GM18907 (cell line): Measurements from ENCODE around the gene GNG13.
"Not testable (repeated sequence)": the region's sequence is repeated elsewhere in the genome, so short reads cannot be mapped to it uniquely, and the experiment has no call there.

Experiments
- ATAC-seq: cut with Tn5 transposase; IDR thresholded peaks from one replicate; pipeline ENCODE4 v1.9.1; 2021; ENCODE audit warnings: mild to moderate bottlenecking, moderate library complexity; ENCODE audit not compliant: unreplicated experiment

Gene GNG13

DNA sequence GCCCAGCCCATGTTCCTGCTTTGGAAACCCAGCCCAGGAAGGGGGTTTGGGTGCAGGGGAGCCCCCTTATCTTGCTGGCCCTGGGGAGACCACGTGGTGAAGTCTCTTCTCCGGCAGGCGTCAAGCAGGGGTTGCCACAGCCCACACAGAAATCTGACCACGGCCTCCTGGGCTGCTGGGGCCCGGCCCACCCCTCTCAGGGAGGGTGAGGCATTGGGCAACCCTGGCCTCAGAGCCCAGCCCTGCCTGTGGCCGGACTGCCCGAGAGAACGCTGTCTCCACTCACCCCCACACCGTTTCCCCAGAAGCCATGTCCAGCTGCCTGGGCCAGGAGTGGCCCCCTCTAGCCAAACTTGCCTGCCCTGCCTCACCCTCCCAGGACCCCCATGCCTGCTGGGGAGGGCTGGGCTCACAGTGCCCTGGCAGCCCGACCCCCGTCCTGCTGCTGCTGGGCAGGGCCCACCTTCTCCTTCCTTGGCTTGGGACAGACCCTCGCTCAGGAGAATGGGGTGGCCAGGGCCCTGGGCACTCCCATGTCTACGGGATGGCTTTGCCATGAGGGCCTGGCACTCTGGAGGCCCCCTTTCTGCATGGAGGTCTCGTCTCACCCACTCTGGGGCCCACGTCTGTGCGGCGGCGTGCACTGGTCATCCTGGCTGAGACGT is 19.1 kb downstream of the GNG13 start:
- ATAC-seq: no peak

DNA sequence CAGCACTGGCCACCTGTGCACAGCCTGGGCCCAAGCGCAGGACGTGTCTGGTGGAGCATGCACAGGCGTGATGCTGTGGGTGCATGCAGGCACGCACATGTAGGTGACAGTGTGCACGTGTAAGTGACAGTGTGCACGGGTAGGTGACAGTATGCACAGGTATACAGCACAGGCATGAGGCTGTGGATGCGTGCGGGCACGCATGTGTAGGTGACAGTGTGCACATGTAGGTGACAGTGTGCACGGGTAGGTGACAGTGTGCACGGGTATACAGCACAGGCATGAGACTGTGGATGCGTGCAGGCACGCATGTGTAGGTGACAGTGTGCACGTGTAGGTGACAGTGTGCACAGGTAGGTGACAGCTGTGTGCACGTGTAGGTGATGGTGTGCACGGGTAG is 20.2 kb downstream of the GNG13 start:
- no peak for ATAC-seq

DNA sequence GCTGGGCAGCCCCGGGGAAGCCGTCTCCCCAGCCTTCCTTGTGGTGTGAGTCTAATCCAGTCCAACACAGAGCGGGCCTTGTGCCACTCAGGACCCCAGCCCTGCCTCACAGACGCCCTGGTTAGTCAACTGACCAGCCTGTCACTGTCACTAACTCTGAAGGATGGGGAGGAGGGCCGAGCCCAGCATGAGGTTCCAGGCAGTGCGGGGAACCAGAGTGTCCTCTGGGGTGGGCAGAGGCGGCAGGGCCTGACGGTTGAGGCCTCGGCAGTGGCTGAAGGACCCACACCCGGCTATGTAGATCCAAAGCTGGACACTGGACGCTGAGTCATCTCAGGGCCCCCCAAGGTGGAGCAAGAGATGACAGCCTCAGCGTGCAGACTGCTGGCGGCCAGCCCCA is 21.0 kb downstream of the GNG13 start:
- ATAC-seq: no peak

DNA sequence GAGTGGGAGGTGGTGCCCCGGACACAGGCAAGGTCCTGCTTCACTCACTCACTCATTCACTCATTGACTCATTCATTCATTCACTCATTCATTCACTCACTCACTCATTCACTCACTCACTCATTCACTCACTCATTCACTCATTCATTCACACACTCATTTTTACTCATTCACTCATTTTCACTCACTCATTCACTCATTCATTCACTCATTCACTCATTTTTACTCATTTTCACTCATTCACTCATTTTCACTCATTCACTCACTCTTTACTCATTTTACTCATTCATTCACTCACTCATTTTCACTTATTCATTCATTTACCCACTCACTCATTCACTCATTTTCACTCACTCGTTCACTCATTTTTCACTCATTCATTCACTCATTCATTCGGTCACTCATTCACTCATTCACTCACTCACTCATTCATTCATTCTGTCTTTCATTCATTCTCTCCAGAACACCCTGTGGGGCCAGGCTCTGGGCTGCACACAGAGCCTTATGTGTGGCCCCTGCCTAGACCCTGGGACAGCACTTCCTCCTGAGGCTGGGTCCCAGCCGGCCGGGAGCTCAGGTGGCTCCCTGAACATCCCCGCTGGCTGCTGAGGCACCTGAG is 21.5 kb downstream of the GNG13 start:
- ATAC-seq: no peak

DNA sequence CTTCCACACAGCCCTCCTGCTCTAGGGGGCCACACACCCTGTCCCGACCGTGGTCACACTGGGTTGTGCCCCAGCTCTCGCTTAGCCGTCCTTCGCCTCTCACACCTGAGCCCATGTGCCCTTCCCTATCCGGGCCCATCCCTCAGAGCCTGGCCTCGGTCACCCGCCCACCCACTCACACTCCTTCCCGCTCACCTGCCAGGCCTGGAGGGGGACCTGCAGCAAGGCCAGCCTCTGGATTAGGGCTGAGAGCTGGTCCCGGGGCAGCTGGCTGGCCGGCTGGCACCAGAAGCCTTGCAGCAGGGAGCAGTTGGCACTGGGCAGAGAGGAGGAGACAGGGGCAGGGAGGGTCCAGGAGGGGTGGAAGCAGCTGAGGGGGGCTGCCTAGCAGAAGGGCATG is 22.1 kb downstream of the GNG13 start:
- ATAC-seq: no peak

DNA sequence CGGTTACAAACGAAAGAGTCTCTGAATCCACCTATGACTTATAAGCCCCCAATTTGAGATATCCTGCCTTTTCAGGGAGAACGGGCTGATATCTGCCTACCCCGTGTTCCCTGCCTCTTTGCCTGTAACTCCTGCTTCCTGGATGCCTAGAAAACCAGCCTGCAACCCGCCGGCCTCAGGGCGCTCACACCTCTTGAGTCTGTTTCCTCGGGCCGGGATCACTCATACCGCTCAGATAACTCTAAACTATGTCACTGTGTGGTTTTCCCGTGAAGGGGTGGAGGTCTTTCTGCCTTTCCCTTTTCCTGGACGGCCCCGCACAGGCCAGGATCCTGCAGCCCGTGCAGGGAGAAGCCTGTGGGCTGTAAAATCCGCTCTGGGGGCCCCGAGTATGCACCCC is 22.7 kb downstream of the GNG13 start:
- ATAC-seq: no peak

DNA sequence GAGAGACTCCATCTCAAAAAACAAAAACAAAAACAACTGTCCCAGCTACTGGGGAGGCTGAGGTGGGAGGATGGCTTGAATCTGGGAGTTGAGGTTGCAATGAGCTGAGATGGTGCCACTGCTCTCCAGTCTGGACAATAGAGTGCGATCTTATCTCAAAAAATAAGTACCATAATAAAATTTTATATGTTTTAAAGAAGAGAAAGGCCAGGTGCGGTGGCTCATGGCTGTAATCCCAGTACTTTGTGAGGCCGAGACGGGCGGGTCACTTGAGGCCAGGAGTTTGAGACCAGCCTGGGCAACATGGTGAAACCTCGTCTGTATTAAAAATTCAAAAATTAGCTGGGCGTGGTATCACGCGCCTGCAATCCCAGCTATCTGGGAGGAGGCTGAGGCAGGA is 23.7 kb downstream of the GNG13 start:
- ATAC-seq: no peak

DNA sequence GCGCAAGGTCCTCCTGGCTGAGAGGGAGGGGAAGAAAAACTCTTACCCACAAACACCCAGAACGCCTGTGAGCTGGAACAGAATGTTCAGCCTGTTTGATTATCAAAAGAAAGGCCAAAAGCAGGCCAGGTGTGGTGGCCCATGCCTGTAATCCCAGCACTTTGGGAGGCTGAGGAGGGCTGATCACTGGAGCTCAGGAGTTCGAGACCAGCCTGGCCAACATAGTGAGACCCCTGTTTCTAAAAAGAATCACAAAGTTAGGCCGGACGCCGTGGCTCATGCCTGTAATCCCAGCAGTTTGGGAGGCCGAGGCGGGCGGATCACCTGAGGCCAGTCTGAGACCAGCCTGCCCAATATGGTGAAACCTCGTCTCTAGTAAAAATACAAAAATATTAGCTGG is 24.2 kb downstream of the GNG13 start:
- ATAC-seq: not testable (repeated sequence)

DNA sequence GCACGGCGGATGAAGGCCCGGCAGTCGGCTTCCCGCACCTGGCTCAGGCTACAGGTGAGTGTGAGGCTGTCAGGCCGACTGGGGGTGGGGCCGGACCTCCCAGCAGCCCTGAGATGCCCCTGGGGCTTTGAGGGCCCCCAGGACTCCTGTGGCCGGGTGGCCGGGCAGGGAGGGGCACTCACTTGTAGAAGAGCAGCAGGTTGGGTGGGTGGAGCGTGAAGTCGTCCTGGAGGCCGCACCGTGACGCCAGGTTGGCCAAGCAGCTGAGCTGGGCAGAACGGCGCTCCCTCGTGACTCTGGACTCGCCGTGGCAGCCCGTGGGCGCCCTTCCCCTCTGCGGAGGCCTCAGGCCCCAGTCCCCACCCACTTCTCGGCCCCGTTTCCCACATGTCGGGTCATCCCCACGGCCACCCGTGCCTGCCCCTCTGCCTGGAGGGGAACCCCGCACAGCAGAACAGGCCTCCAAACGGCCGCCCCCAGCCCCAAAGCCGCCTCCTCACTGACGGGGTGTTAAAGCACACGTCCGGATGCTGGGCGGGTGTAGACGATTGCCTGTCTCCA is 25.2 kb downstream of the GNG13 start:
- no peak for ATAC-seq

DNA sequence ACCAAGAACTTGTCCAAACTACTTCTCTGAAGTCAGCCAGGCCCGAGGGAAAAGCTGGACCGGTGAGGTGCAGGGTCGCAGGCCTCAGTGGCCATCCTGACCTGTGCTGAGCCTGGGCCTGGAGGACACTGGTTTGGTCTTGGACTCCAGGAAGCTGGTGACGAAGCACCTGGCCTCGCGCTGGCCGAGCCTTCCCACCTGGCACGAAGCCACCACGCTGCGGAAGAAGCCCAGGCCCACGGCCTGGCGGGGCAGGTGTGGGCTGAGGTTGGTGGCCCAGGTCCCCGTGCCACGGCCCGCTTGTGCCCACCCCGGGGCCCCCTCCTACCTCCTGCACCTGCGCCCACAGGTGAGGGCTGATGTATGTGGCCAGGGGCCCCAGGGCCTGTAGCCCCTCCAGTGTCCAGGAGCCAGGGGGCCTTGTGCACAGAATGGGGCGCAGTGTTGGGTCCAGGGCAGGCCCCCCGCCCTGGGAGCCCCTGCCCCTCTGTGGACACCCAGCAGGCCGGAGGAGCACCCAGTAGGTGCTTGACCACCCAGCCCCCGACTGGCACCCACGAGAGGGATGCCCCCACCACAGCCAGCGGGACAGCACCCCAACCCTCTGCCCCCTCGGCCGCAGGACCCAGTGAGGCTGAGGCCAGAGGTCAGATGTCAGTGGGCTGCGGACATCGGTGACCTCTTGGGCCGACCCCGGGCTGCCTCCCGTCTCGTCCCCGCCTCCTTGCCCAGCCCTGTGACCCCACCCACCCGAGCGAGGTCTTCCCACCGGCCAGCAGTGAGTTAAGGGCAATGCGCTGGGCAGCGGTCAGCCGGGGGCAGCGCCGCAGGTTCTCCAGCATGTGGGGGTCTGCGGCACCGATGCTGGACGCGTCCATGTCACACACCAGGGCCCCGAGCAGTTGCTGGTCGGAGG is 26.2 kb downstream of the GNG13 start:
- no peak for ATAC-seq

DNA sequence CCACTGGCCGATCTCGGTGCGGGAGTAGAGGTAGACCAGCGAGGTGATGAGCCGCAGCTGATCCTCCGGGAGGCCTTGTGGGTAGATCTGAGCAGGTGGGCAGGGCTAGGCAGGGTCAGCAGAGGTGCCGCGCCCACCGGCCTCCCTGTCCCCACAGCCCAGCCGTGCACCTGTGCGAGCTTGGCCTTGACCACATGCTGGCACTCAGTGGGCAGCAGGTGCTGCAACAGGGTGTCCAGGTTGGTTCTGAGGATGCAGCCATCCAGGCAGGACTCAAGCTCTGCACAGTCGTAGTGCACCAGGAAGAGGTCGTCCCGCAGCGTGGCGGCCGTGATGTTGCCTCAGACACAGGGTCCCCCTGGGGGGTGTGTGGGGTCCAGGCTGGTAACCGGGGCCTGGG is 27.6 kb downstream of the GNG13 start:
- ATAC-seq: no peak

DNA sequence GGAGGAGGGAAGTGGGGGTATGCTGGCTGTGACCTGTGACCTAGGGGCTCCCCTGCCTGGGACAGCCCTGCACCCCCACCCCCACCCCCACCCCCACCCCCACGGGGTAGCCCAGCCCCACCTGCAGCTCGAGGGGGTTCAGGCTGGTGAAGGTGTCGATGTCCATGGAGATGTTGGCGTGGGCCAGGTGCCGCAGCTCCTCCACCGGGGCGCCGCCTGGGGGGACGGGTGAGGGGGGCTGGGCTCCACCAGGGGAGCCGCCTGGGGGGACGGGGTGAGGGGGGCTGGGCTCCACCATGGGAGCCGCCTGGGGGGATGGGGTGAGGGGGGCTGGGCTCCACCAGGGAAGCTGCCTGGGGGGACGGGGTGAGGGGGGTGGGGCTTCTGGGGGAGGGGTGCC is 30.1 kb downstream of the GNG13 start:
- no peak for ATAC-seq

DNA sequence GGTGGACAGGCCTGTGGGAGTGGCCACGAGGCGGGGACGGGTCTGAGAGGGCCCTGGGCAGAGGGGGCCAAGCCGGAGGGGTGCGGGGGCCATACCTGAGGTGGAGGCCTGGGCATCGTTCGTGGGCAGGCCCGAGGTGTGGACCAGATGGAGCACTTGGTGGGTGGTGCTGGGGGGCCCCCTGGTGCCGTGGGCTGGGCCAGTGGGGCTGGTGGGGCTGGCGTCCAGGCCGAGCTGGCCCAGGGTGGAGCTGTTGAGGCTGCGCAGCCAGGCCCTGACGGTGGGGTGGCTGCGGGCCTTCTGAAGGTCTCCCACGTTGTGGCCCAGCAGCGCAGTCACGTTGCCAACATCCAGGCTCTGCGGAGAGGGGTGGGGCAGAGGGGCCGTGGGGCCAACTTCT is 30.6 kb downstream of the GNG13 start:
- no peak for ATAC-seq

DNA sequence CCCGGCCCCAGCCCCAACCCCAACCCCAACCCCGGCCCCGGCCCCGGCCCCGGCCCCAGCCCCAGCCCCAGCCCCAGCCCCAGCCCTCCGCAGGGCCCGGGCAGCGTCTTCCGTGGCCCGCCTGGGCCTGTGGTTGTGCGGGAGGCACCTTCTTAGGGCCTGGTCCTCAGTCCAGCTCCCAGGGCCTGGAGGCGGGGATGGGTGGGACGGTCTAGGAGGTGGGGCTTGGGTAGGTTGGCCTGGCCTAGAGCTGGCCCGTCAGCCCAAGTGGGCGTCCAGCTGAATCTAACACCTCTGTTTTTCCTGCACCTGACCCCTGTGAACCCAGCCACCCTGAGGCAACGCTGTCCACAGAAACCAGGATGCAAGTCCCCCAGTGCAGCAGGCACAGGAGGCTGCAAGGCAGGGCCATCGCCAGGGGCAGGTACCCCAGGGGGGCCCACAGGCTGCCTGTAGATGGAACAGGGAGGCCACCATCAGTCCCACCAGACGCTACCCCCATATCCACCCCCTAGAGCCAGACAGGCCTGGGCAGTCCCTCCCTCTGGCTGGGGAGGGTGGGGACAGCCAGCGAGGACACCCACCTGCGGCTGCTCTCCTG is 31.2 kb downstream of the GNG13 start:
- ATAC-seq: no peak

DNA sequence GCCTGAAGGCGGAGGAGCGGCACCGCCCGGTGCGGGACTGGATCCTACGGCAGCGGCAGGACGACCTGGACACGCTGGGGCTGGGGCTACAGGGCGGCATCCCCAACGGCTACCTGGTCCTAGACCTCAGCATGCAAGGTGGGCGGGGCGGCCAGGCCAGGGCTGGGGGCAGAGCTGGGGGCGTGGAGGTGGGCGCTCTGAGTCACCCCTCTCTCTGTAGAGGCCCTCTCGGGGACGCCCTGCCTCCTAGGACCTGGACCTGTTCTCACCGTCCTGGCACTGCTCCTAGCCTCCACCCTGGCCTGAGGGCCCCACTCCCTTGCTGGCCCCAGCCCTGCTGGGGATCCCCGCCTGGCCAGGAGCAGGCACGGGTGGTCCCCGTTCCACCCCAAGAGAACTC is 32.1 kb downstream of the GNG13 start:
- ATAC-seq: no peak

DNA sequence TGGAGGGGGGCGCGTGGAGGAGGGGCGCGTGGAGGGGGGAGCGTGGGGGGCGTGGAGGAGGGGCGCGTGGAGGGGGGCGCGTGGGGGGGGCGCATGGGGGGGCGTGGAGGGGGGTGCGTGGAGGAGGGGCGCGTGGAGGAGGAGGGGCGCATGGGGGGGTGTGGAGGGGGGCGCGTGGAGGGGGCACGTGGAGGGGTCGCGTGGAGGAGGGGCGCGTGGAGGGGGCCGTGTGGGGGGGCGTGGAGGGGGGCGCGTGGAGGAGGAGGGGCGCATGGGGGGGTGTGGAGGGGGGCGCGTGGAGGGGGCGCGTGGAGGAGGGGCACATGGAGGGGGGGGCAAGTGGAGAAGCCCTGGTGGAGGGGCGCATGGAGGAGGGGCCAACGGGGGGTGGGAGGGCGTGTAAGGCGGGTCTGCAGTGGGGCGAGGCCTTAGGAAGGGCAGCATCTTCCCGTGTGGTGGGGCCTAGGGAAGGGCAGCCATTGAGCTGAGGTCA is 32.7 kb downstream of the GNG13 start:
- no peak for ATAC-seq

DNA sequence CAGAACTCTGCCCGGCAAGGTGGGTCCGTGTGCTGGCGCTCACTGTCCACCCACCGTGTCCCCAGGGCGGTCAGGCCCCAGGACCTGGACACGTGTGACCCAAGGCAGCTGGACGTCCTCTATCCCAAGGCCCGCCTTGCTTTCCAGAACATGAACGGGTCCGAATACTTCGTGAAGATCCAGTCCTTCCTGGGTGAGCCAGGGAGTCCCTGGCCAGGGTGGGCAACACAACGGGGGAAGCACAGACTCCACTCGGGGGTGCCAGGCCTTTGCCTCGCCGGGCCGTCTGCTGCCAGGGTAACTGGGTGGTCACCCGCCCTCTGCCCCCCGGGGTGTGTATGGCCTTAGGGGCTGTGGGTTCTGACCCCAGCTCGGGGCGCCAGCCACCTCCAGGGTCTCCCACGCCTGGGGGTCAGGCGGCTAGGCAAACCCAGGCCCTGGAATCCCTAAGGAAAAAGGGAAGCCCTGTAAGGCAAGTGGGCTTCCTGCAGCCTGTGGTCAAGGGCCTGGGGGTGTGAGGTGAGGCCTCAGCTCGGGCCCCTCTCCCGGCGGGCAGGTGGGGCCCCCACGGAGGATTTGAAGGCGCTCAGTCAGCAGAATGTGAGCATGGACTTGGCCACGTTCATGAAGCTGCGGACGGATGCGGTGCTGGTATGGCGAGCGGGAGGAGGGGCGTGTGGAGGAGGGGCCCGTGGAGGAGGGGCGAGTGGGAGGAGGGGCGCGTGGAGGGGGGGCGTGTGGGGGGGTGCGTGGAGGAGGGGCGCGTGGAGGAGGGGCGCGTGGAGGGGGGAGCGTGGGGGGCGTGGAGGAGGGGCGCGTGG is 33.5 kb downstream of the GNG13 start:
- ATAC-seq: no peak

DNA sequence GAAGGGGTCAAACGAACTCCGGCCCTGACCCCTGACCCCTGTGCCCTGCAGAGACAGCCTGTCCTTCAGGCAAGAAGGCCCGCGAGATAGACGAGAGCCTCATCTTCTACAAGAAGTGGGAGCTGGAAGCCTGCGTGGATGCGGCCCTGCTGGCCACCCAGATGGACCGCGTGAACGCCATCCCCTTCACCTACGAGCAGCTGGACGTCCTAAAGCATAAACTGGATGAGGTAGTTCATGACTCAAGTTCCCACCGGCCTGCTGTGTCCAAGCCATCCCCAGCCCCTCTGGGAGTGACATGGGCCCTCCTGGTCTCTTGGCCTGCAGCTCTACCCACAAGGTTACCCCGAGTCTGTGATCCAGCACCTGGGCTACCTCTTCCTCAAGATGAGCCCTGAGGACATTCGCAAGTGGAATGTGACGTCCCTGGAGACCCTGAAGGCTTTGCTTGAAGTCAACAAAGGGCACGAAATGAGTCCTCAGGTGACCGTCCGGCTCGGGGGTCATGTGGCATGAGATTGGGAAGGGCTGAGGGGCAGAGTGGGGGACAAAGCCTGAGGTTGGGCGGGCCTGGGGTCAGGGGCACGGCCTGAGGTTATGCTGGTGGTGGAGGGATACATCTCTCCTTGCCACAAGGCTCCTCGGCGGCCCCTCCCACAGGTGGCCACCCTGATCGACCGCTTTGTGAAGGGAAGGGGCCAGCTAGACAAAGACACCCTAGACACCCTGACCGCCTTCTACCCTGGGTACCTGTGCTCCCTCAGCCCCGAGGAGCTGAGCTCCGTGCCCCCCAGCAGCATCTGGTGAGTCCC is 34.3 kb downstream of the GNG13 start:
- no peak for ATAC-seq

DNA sequence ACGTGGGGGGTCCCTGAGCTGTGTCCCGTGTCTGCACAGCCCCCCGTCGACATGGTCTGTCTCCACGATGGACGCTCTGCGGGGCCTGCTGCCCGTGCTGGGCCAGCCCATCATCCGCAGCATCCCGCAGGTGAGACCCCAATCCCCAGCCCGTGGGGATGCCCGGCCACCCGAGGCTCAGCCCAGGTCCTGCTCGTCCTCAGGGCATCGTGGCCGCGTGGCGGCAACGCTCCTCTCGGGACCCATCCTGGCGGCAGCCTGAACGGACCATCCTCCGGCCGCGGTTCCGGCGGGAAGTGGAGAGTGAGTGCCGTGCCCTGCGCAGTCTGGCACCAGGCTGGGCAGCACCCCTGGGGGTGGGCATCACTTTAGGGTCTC is 35.1 kb downstream of the GNG13 start:
- no peak for ATAC-seq
